WI38 (cell line): ENCODE results near the gene CAND2.

Experiments
- H3K4me3 ChIP-seq: 2 replicates; pipeline ENCODE4 v1.5.1; 2011; ENCODE audit warnings: low read depth, mild to moderate bottlenecking, control low read depth, low read length
- CTCF ChIP-seq: IDR thresholded peaks from 2 replicates; pipeline ENCODE4 v1.5.1; 2012; ENCODE audit warnings: low read depth, mild to moderate bottlenecking, control low read depth, low read length

CAND2 gene

GRCh38 chr3:12759693-12760565 lies 36.6 kb upstream of the CAND2 start:
- H3K4me3 ChIP-seq: no peak overlapping the region

GRCh38 chr3:12764171-12764776 lies 32.2 kb upstream of the CAND2 start:
- TF ChIP-seq CTCF: no peak
- H3K4me3 ChIP-seq: no peak overlapping the region

More at GRCh38 chr3:12759693-12760565, 36.6 kb upstream of the CAND2 start:
- TF ChIP-seq CTCF: no peak

GRCh38 chr3:12766541-12766940 lies 29.9 kb upstream of the CAND2 start:
- no peak overlapping the region for H3K4me3 ChIP-seq
- TF ChIP-seq CTCF: no peak

GRCh38 chr3:12768579-12769527 lies 27.6 kb upstream of the CAND2 start:
- no peak for TF ChIP-seq CTCF
- H3K4me3 ChIP-seq: no peak overlapping the region

- H3K4me3 ChIP-seq: no peak overlapping the region
- TF ChIP-seq CTCF: no peak
Measured at GRCh38 chr3:12769761-12770160, 26.7 kb upstream of the CAND2 start.

- TF ChIP-seq CTCF: no peak
- H3K4me3 ChIP-seq: no peak overlapping the region
Measured at GRCh38 chr3:12771236-12771635, 25.2 kb upstream of the CAND2 start.
